Heart left ventricle (tissue), 13 donors: ENCODE data around the gene TENT5A.
"Not testable (repeated sequence)": the region's sequence is repeated elsewhere in the genome, so short reads cannot be mapped to it uniquely, and the experiment has no call there.

Experiments
- CTCF ChIP-seq, 12 donors: fragments of 200-600 bp; sonication (generic) in 4 of 12; IDR thresholded peaks; one replicate each; pipeline versions ENCODE4 v1.5.0 to v1.8.0; 2018 to 2022; ENCODE audit warnings: antibody characterized with exemption in 12 of 12, mild to moderate bottlenecking in 5 of 12
- POLR2A ChIP-seq, 2 donors: fragments of 450-650 bp; IDR thresholded peaks; one replicate each; pipeline ENCODE4 v1.6.1; 2017; ENCODE audit warnings: antibody characterized with exemption in 2 of 2, mild to moderate bottlenecking in 2 of 2, moderate library complexity in 2 of 2
- donor health status: ischemic (EF 13 %, LVEDD 7.1; RV severe dilation, severe dysfunction).
- donor health status: DM: no; HTN: yes; CAD: no.
- donor health status: DM: no; HTN: no; CAD: no.
- donor health status: ischemic (EF 25% LVEDD 6.9; RV normal size, moderate dysfunction).
- donor health status: ischemic (EF 25% LVEDD 5.7; RV mildly dilated, moderate dysfunction).
- donor health status: ischemic (EF 35%, LVEDD 5.7; RV mildly dilated, moderate dysfunction).
- donor health status: nonischemic (EF 11% LVEDD 7.7; RV severe dilation, severe dysfunction).
- donor health status: DM: yes; HTN: yes; CAD: no.
- donor health status: PGD.
- donor health status: ischemic (EF 29% LVEDD 5.4; RV normal size, mild dysfunction).
- donor health status: nonischemic (EF 23%, LVEDD 6.1; RV moderate dilation, normal function).

- not testable (repeated sequence) for TF ChIP-seq CTCF, POLR2A (IDR thresholded peaks at IDR 0.05)
Measured at GRCh38 chr6:81776219-81776618, 23.7 kb upstream of the TENT5A start.
